ENCODE measurements around the gene CD160.

GRCh38 chr1:145702826-145703225 is 16.5 kb upstream of the CD160 start:
- TF ChIP-seq CTCF (IDR thresholded peaks at IDR 0.05) (no peak), POLR2A (IDR thresholded peaks at IDR 0.05) (no peak)

Data from breast epithelium (tissue), 3 donors.